ENCODE measurements around the gene GPR15LG. TPM values are rescaled to one million over a fixed set of nuclear protein-coding genes. Genes with fewer than 3 reads are reported as not detected.
"Not testable (repeated sequence)": the region's sequence is repeated elsewhere in the genome, so short reads cannot be mapped to it uniquely, and the experiment has no call there.

Gene GPR15LG
- total RNA-seq, 1 donor from 2014 or later: not detected

GRCh38 chr10:84159076-84159685 is 14.4 kb upstream of the GPR15LG start:
- Histone ChIP-seq H3K27me3 (no peaks in the 10 kb centered on the region), H3K36me3 (peaks cover 5 to 12% of the 10 kb centered on the region in 2 donors), H3K9me3 (no peaks in the 10 kb centered on the region), H3K4me3 (no peak overlapping the region), H3K27ac (no peak overlapping the region), H3K4me1 (no peaks in the 10 kb centered on the region)
- intact Hi-C loops (cut with DNase I): no loop called here
- DNase-seq (ENCODE audit: low spot score in 2 of 2): no peak
- TF ChIP-seq, protein P1, sequence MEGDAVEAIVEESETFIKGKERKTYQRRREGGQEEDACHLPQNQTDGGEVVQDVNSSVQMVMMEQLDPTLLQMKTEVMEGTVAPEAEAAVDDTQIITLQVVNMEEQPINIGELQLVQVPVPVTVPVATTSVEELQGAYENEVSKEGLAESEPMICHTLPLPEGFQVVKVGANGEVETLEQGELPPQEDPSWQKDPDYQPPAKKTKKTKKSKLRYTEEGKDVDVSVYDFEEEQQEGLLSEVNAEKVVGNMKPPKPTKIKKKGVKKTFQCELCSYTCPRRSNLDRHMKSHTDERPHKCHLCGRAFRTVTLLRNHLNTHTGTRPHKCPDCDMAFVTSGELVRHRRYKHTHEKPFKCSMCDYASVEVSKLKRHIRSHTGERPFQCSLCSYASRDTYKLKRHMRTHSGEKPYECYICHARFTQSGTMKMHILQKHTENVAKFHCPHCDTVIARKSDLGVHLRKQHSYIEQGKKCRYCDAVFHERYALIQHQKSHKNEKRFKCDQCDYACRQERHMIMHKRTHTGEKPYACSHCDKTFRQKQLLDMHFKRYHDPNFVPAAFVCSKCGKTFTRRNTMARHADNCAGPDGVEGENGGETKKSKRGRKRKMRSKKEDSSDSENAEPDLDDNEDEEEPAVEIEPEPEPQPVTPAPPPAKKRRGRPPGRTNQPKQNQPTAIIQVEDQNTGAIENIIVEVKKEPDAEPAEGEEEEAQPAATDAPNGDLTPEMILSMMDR (IDR thresholded peaks at IDR 0.05): no peak

- intact Hi-C loops (cut with DNase I): loop anchor here (10.0 kb wide), 1 partner anchor 384 kb away; no protein-coding TSS in a partner anchor
- Histone ChIP-seq H3K4me1 (no peaks in the 10 kb centered on the region), H3K36me3 (no peaks in the 10 kb centered on the region), H3K4me3 (no peak overlapping the region), H3K9me3 (no peaks in the 10 kb centered on the region), H3K27ac (no peak overlapping the region), H3K27me3 (no peaks in the 10 kb centered on the region)
- no peak for DNase-seq (ENCODE audit: low spot score in 2 of 2)
- TF ChIP-seq, protein P1 (IDR thresholded peaks at IDR 0.05): no peak
Measured at GRCh38 chr10:84160663-84161362, 12.8 kb upstream of the GPR15LG start.

- no peak for DNase-seq (ENCODE audit: low spot score in 2 of 2)
- Histone ChIP-seq H3K4me1 (no peaks in the 10 kb centered on the region), H3K36me3 (no peaks in the 10 kb centered on the region), H3K9me3 (no peaks in the 10 kb centered on the region), H3K27me3 (no peaks in the 10 kb centered on the region), H3K4me3 (no peak overlapping the region), H3K27ac (no peak overlapping the region)
- TF ChIP-seq, protein P1 (IDR thresholded peaks at IDR 0.05): no peak
- intact Hi-C loops (cut with DNase I): loop anchor here (10.0 kb wide), 1 partner anchor 381 kb away; no protein-coding TSS in a partner anchor
Measured at GRCh38 chr10:84163996-84164395, 9.6 kb upstream of the GPR15LG start.

GRCh38 chr10:84164442-84164841 is 9.2 kb upstream of the GPR15LG start:
- H3K36me3 ChIP-seq: no peaks in the 10 kb centered on the region
- no peak overlapping the region for H3K4me3 ChIP-seq
- intact Hi-C loops (cut with DNase I): loop anchor here (10.0 kb wide), 1 partner anchor 380 kb away; no protein-coding TSS in a partner anchor
- no peak for DNase-seq (ENCODE audit: low spot score in 2 of 2)
- no peaks in the 10 kb centered on the region for H3K4me1 ChIP-seq
- no peaks in the 10 kb centered on the region for H3K27me3 ChIP-seq
- H3K9me3 ChIP-seq: no peaks in the 10 kb centered on the region
- TF ChIP-seq, protein P1 (IDR thresholded peaks at IDR 0.05): no peak
- no peak overlapping the region for H3K27ac ChIP-seq

DNA sequence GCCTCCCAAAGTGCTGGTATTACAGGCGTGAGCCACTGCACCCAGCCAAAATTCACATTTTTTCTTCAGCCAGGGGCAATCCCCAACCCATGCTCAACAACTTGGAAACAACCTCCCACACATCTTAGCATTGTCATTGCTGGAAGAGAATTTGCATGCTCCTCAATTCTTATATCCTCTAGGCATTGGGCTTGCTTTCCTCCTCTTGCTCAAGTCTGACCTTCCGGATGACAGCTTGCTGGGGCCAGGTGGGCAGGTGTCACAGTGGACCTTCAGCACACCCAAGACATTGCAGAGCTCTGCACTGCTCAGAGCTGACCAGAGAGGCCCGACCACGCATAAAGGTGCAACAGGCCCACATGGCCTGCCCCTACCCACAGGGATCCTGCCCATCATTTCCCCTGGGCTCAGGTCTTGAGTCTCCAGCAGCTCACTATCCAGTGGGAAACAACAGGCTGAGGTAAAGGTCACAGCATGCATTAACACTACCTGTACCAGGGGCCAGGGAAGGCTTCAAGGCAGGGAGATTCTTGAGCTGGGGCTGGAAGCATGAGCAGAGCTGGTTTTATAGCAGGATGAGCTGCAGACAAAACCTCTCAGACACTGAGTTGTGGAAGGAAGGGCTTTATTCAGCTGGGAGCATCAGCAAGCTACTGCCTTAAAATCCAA is 6.8 kb upstream of the GPR15LG start:
- Histone ChIP-seq H3K9me3 (no peaks in the 10 kb centered on the region), H3K36me3 (no peaks in the 10 kb centered on the region), H3K27ac (no peak overlapping the region), H3K4me3 (no peak overlapping the region), H3K4me1 (no peaks in the 10 kb centered on the region), H3K27me3 (no peaks in the 10 kb centered on the region)
- no peak for DNase-seq (ENCODE audit: low spot score in 2 of 2)
- TF ChIP-seq, protein P1 (IDR thresholded peaks at IDR 0.05): no peak
- intact Hi-C loops (cut with DNase I): loop anchor here (10.0 kb wide), 1 partner anchor 378 kb away; no protein-coding TSS in a partner anchor

DNA sequence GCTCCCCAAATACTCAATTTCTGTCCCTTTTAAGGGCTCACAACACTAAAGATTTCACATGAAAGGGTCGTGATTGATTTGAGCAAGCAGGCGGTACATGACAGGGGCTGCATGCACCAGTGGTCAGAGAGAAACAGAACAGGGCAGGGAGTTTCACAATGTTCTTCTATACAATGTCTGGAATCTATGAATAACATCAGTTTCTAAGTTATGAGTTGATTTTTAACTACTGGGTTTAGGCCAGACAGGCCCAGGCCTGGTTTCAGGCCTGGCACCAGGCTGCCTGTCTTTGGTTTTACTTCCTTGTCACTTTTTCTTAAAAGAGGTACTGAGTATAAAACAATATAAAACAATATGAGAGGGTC is 6.3 kb upstream of the GPR15LG start:
- not testable (repeated sequence) for DNase-seq (ENCODE audit: low spot score in 2 of 2); H3K9me3 ChIP-seq; H3K36me3 ChIP-seq; H3K4me1 ChIP-seq; H3K27me3 ChIP-seq; H3K27ac ChIP-seq; H3K4me3 ChIP-seq
- intact Hi-C loops (cut with DNase I): loop anchor here (10.0 kb wide), 1 partner anchor 378 kb away; no protein-coding TSS in a partner anchor

DNA sequence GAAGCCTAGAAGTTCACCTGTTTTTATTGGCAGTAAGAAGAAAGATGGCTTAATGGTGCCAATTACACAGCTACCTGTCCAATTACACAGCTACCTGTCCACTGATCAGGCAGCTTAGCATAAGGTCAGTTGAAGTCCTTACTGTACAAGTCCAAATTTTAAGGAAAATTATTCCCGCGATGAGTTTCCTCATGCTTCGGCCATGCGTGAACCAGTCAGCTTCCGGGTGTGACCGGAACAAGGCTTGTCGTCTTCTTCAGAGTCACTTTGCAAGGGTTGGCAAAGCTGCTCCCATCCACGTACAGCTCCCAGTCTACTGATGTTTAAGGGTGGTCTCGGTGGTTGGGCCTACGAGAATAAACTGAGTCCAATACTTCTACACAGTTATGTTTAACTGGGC is 5.2 kb upstream of the GPR15LG start:
- H3K27ac ChIP-seq; H3K36me3 ChIP-seq; H3K9me3 ChIP-seq; H3K4me1 ChIP-seq; H3K4me3 ChIP-seq; DNase-seq (ENCODE audit: low spot score in 2 of 2); H3K27me3 ChIP-seq: not testable (repeated sequence)
- intact Hi-C loops (cut with DNase I): loop anchor here (10.0 kb wide), 1 partner anchor 376 kb away; no protein-coding TSS in a partner anchor

- DNase-seq (ENCODE audit: low spot score in 2 of 2); H3K9me3 ChIP-seq; intact Hi-C loops (cut with DNase I); H3K4me3 ChIP-seq; H3K27ac ChIP-seq; H3K27me3 ChIP-seq; H3K4me1 ChIP-seq; H3K36me3 ChIP-seq: not testable (repeated sequence)
Measured at GRCh38 chr10:84171237-84171636, 2.4 kb upstream of the GPR15LG start.

Measured in ascending aorta (tissue), 2 donors.